ENCODE results near the gene SCYGR3. TPM values are rescaled to one million over a fixed set of nuclear protein-coding genes. Genes with fewer than 3 reads are reported as not detected.
A peak's percentile ranks its signal among the peaks of the same experiment; 100 is the strongest.

The SCYGR3 gene
- polyA plus RNA-seq, 1 donor from 2014 or later = not detected

GRCh38 chr2:227629435-227629834 is 14.8 kb upstream of the SCYGR3 start:
- peak overlapping the region; percentile 54 for H3K4me3 ChIP-seq (ENCODE audit: low read length)
- H3F3A ChIP-seq (ENCODE audit: insufficient read depth, low read length, poor library complexity, severe bottlenecking) = peaks cover 4% of the 10 kb centered on the region
- no peaks in the 10 kb centered on the region for H4K20me1 ChIP-seq (ENCODE audit: insufficient read depth)
- peaks cover 4% of the 10 kb centered on the region for H3K79me2 ChIP-seq (replicated peaks; ENCODE audit: insufficient read depth, low read length)
- H2AFZ ChIP-seq (ENCODE audit: low read depth, low read length) = no peak overlapping the region
- H3K27me3 ChIP-seq (ENCODE audit: insufficient read depth, low read depth, low read length) = no peaks in the 10 kb centered on the region
- peak overlapping the region; percentile 37 for H3K4me2 ChIP-seq (ENCODE audit: low read length)
- H3K9ac ChIP-seq (ENCODE audit: low read length) = peak overlapping the region; percentile 63
- H3K9me3 ChIP-seq (ENCODE audit: low read length) = no peaks in the 10 kb centered on the region
- peak overlapping the region; percentile 97 for H3K27ac ChIP-seq (ENCODE audit: low read length)
- no peaks in the 10 kb centered on the region for H3K36me3 ChIP-seq (ENCODE audit: insufficient read depth, low read length)
- H3K9me2 ChIP-seq (ENCODE audit: insufficient read depth, low read length) = no peaks in the 10 kb centered on the region
- TF ChIP-seq SMC3 (conservative IDR thresholded peaks at IDR 0.05; ENCODE audit: poor library complexity) (no peak), POLR2AphosphoS5 (IDR thresholded peaks at IDR 0.05) (no peak), EZH2 (IDR thresholded peaks at IDR 0.05; ENCODE audit: borderline replicate concordance, insufficient read depth, low read length, poor library complexity, severe bottlenecking) (no peak), TAF1 (IDR thresholded peaks at IDR 0.05; ENCODE audit: low read depth) (no peak), RAD21 (conservative IDR thresholded peaks at IDR 0.05) (no peak), MXI1 (conservative IDR thresholded peaks at IDR 0.05; ENCODE audit: poor library complexity, severe bottlenecking) (no peak)

- Histone ChIP-seq H3K4me3 (ENCODE audit: low read length) (no peak overlapping the region), H3K9ac (ENCODE audit: low read length) (no peak overlapping the region), H2AFZ (ENCODE audit: low read depth, low read length) (no peak overlapping the region), H3F3A (ENCODE audit: insufficient read depth, low read length, poor library complexity, severe bottlenecking) (peaks cover 7% of the 10 kb centered on the region), H3K27ac (ENCODE audit: low read length) (peak overlapping the region; percentile 97), H3K4me2 (ENCODE audit: low read length) (no peak overlapping the region), H4K20me1 (ENCODE audit: insufficient read depth) (no peaks in the 10 kb centered on the region), H3K9me2 (ENCODE audit: insufficient read depth, low read length) (no peaks in the 10 kb centered on the region), H3K27me3 (ENCODE audit: insufficient read depth, low read depth, low read length) (no peaks in the 10 kb centered on the region), H3K79me2 (replicated peaks; ENCODE audit: insufficient read depth, low read length) (no peaks in the 10 kb centered on the region), H3K9me3 (ENCODE audit: low read length) (no peaks in the 10 kb centered on the region), H3K36me3 (ENCODE audit: insufficient read depth, low read length) (no peaks in the 10 kb centered on the region)
- TF ChIP-seq EP300 (conservative IDR thresholded peaks at IDR 0.05; ENCODE audit: poor library complexity, severe bottlenecking) (no peak), REST (IDR thresholded peaks at IDR 0.05; ENCODE audit: borderline replicate concordance) (no peak), EZH2 (IDR thresholded peaks at IDR 0.05; ENCODE audit: borderline replicate concordance, insufficient read depth, low read length, poor library complexity, severe bottlenecking) (no peak), POLR2AphosphoS5 (IDR thresholded peaks at IDR 0.05) (no peak), TAF1 (IDR thresholded peaks at IDR 0.05; ENCODE audit: low read depth) (no peak), SMC3 (conservative IDR thresholded peaks at IDR 0.05; ENCODE audit: poor library complexity) (no peak), RAD21 (conservative IDR thresholded peaks at IDR 0.05) (no peak), MXI1 (conservative IDR thresholded peaks at IDR 0.05; ENCODE audit: poor library complexity, severe bottlenecking) (no peak)
Observed at GRCh38 chr2:227627769-227628168, 13.1 kb upstream of the SCYGR3 start.

- H3K79me2 ChIP-seq (replicated peaks; ENCODE audit: insufficient read depth, low read length) = no peaks in the 10 kb centered on the region
- H3K4me3 ChIP-seq (ENCODE audit: low read length) = no peak overlapping the region
- no peaks in the 10 kb centered on the region for H3K9me2 ChIP-seq (ENCODE audit: insufficient read depth, low read length)
- peak overlapping the region; percentile 96 for H3K27ac ChIP-seq (ENCODE audit: low read length)
- peak overlapping the region; percentile 61 for H3K9ac ChIP-seq (ENCODE audit: low read length)
- H3K9me3 ChIP-seq (ENCODE audit: low read length) = no peaks in the 10 kb centered on the region
- no peaks in the 10 kb centered on the region for H3K36me3 ChIP-seq (ENCODE audit: insufficient read depth, low read length)
- no peak overlapping the region for H3K4me2 ChIP-seq (ENCODE audit: low read length)
- no peak overlapping the region for H2AFZ ChIP-seq (ENCODE audit: low read depth, low read length)
- no peak for TF ChIP-seq RAD21 (conservative IDR thresholded peaks at IDR 0.05)
- H3F3A ChIP-seq (ENCODE audit: insufficient read depth, low read length, poor library complexity, severe bottlenecking) = peaks cover 7% of the 10 kb centered on the region
- no peaks in the 10 kb centered on the region for H3K27me3 ChIP-seq (ENCODE audit: insufficient read depth, low read depth, low read length)
- H4K20me1 ChIP-seq (ENCODE audit: insufficient read depth) = no peaks in the 10 kb centered on the region
Observed at GRCh38 chr2:227626580-227627151, 12.0 kb upstream of the SCYGR3 start.
